GM23338 (cell line): ENCODE results near the gene ADAMTSL2.

Experiments
- CREB1 ChIP-seq: fragments of 250-450 bp; sonication (Bioruptor Pico); IDR thresholded peaks from 2 replicates; pipeline ENCODE4 v1.5.0; 2020; ENCODE audit warnings: low read depth, mild to moderate bottlenecking, moderate library complexity
- CTCF ChIP-seq, 2 experiments: fragments of 200-600 bp in 1 of 2; sonication (generic) in 1 of 2; conservative IDR thresholded peaks; 2 replicates each; pipeline versions ENCODE4 v1.5.1 to v1.6.1; 2016 to 2017; ENCODE audit warnings: antibody characterized with exemption in 2 of 2, low read depth in 2 of 2, mild to moderate bottlenecking in 2 of 2, moderate library complexity in 1 of 2
- ETS1 ChIP-seq: IDR thresholded peaks from 2 replicates; pipeline ENCODE4 v1.6.1; 2016; ENCODE audit warnings: antibody characterized with exemption
- EZH2 ChIP-seq: fragments of 200-600 bp; sonication (generic); IDR thresholded peaks from one replicate; pipeline ENCODE4 v1.8.0; 2017; ENCODE audit warnings: antibody characterized with exemption, mild to moderate bottlenecking, low read depth; ENCODE audit not compliant: unreplicated experiment
- EZH2phosphoT487 ChIP-seq: fragments of 200-600 bp; sonication (generic); IDR thresholded peaks from one replicate; pipeline ENCODE4 v1.8.1; 2018; ENCODE audit warnings: antibody characterized with exemption; ENCODE audit not compliant: unreplicated experiment
- POLR2AphosphoS5 ChIP-seq: IDR thresholded peaks from 2 replicates; pipeline ENCODE4 v1.6.1; 2016; ENCODE audit warnings: antibody characterized with exemption, low read depth
- REST ChIP-seq: IDR thresholded peaks from one replicate; pipeline ENCODE4 v1.6.1; 2018; ENCODE audit warnings: antibody characterized with exemption; ENCODE audit not compliant: unreplicated experiment
- STAT1 ChIP-seq: IDR thresholded peaks from one replicate; pipeline ENCODE4 v1.6.1; 2016; ENCODE audit warnings: antibody characterized with exemption; ENCODE audit not compliant: unreplicated experiment
- ZNF114 ChIP-seq: fragments of 250-450 bp; sonication (Bioruptor Pico); IDR thresholded peaks from 2 replicates; pipeline ENCODE4 v1.5.0; 2020; ENCODE audit warnings: mild to moderate bottlenecking, moderate library complexity

GRCh38 chr9:133560311-133560710 is 25.8 kb downstream of the ADAMTSL2 start:
- TF ChIP-seq CTCF (conservative IDR thresholded peaks at IDR 0.05; ENCODE audit: low read depth in 2 of 2): no peak
- TF ChIP-seq STAT1: no peak
- no peak for TF ChIP-seq POLR2AphosphoS5
- no peak for TF ChIP-seq EZH2
- TF ChIP-seq EZH2phosphoT487: no peak
- no peak for TF ChIP-seq ETS1
- TF ChIP-seq REST: no peak
- no peak for TF ChIP-seq CREB1 (CRISPR knock-in tag)
- TF ChIP-seq ZNF114: no peak
